ENCODE data around the gene NDUFAF2.
A peak's percentile ranks its signal among the peaks of the same experiment; 100 is the strongest.
"Not testable (repeated sequence)": the region's sequence is repeated elsewhere in the genome, so short reads cannot be mapped to it uniquely, and the experiment has no call there.

Gene NDUFAF2

DNA sequence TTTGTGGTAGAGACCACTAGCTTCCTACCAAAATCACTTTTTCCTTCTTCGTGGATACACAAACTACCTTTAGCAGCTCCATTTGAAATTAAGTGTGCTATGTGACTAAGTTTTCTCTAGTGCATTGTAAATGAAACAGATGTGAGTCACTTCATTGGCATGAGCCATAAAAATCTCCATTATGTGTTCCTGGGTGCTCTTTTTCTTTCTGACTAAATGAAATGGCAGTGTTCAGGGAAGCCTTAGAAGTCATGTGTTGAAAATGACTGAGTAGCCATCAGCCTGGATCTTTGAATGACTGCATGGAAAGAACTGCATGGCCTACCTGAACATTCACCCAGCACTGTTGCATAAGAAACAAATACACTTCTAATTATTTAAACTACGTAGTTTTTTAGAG is 107.9 kb downstream of the NDUFAF2 start:
- DNase-seq = peak; percentile 94

DNA sequence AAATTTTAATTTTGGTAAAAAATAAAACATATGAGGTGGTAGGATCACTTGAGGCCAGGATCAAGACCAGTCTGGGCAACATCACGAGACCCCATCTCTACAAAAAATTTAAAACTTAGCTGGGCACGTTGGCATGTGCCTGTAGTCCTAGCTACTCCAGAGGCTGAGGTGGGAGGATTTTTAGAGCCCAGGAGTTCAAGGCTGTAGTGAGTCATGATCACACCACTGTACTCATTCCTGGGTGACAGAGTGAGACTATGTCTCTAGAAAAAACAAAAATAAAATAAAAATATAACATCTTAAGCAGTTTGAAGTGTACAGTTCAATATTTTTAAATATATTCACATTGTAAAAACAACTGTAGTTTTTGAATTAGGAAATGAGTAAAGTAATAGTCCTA is 108.9 kb downstream of the NDUFAF2 start:
- DNase-seq = peak; percentile 32

DNA sequence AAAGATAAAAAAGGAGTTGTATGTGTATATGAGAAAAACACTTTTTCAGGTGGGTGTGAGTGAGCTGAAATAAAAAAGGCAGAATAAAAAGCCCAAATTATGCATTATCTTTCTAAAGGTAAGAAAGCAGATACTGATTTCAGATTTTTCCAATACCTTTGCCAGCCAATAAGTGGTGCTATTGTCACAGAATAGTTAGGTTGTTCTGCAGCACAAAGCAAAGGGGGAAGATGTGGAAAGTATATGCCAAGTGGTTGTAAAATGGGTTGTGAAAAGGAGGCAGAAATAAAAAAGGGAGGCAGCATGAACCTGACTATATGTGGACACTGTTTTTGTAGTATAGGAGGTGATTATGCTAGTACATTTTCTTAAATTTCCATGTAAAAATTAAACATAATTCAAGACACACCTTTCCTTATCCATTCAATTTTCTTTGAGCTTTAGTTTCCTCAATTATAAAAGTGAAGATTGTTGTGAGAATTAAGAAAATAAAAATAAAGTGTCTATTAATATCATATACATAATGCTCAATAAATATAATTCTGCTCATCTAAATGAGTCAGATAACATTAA is 110.5 kb downstream of the NDUFAF2 start:
- peak; percentile 52 for DNase-seq

DNA sequence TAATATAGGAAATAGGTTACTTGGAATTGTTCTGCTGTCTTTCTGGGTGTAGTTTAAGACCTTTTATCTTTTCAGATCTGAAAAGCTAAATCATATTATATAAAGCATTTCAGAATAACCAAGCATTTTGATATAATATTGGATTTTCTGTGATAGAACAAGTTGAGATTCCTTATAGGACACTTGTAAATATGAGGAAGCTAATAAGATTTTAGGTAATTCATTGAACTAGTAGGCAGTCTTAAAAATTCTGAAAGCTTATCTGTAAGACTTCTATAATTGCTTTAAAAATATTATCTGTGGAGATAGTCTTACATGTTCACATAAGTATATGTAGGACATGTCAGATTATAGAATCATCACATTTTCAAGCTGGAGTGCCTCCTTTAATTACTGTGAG is 114.5 kb downstream of the NDUFAF2 start:
- no peak for DNase-seq

DNA sequence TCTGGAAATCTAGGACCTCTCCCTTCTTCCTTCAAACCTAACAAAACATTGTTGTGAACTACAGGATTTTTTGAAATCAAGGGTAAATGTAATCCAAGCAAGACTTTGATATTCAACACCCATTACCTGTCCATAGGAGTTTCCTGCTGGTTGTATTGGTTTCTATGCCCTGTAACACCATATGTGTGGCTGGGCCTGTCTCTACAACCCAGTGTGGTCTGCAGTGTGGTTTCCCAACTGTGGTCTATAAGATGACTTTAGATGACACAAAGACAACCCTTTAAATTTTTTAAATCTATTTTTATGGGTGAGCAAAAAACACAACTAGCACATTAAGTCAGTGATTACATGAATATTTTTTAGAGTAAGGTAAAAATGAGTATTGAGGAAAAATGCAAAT is 124.1 kb downstream of the NDUFAF2 start:
- DNase-seq = no peak

DNA sequence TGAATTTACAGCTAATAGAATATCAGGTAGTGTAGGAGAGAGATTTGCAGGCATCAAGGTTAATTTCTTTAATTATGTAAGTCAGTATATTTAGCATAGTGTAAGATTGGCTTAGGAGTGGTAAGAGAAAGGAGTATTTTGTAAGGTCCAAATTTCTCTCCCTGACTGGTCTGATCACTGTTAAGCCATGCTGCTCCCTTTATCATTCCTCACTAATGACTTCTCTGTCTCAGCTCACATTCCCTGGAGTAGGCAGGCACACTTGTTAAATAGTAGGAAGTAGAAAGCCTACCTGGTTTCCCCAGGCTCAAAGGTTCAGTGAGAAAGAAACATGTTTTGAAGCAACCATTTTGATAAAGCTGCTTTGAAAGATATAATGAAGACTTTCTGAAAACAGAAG is 126.5 kb downstream of the NDUFAF2 start:
- DNase-seq = no peak

DNA sequence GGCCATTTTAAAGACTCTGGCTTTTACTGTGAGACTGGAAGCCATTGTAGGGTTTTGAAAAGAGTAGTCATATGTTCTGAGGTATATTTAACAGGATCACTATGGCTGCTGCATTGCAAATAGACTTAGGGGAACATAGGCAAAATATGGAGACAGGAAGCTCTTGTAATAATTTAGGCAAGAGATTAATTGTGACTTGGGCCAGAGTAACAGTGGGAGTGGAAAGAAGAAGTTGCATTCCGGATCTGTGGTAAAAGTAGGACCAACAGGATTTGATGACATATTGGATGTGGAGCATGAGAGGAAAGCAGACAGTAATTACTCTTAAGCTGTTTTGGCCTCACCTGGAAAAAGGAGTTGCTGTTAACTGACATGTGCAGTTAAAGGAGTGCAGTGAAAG is 131.6 kb downstream of the NDUFAF2 start:
- no peak for DNase-seq

DNA sequence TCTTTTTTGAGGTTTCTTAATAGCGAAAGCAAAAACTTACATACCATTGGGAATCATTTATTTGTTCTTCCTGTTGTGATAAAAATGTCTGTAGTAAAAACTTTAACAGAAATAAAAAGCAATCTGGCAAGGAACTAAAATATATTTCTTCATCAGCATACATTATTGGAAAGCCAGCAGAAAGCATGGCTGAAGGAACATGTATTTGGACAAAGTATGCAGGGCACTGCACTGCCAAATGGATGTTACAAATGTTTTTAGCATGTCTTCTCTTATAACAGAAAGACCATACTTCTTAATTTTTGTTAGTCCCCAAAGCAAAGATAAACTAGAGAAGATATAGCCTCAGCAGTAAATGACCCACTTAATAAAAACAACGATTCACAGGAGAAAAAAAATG is 136.7 kb downstream of the NDUFAF2 start:
- DNase-seq = no peak

DNA sequence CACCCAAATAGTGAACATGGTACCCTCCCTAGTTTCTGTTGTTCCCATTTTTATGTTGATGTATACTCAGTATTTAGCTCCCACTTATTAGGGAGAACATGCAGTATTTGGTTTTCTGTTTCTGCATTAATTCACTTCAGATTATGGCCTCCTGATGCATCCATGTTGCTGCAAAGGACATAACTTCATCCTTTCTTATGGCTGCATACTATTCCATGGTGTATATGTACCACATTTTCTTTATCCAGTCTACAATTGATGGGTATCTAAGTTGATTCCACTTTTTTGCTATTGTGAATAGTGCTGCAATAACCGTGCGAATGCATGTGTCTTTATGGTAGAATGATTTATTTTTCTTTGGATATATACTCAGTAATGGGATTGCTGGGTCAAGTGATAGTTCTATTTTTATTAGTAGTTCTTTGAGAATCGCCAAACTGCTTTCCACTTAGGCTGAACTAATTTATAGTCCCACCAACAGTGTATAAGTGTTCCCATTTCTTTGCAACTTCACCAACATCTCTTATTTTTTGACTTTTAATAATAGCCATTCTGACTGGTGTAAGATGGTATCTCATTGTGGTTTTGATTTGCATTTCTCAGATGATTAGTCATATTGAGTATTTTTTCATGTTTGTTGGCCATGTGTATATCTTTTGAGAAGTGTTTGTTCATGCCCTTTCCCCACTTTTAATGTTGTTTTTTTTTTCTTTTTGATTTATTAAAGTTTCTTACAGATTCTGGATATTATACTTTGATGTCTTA is 137.7 kb downstream of the NDUFAF2 start:
- peak; percentile 18 for DNase-seq

DNA sequence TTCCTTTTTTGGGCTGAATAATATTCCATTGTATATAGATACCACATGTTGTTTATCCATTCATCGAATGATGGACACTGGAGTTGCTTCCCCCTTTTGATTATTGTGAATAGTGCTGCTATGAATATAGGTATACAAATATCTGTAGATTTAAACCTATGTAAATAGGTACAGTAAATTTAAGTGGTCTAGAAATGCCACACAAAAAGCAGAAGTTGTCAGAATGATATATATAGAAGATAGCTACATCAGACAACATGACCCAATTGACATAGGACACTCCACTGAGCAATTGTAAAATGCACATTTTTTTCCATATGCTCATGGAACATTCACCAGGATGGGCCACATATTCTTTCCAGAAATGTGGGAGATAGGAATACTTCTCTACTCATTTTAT is 139.7 kb downstream of the NDUFAF2 start:
- DNase-seq = no peak

DNA sequence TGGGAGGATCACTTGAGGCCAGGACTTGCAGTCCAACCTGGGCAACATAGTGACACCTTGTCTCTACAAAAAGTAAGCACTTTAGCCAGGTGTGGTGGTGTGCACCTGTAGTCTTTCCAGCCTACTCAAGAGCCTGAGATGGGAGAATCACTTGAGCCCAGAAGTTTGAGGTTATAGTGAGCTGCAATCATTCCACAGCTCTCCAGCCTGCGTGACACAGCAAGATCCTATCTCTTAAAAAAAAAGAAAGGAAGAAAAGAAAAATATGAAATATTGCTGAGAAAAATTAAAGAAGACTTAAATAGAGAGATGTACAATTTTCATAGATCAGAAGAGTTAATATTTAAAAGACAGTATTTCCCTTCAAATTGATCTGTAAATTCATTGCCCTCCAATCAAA is 140.9 kb downstream of the NDUFAF2 start:
- DNase-seq = no peak

DNA sequence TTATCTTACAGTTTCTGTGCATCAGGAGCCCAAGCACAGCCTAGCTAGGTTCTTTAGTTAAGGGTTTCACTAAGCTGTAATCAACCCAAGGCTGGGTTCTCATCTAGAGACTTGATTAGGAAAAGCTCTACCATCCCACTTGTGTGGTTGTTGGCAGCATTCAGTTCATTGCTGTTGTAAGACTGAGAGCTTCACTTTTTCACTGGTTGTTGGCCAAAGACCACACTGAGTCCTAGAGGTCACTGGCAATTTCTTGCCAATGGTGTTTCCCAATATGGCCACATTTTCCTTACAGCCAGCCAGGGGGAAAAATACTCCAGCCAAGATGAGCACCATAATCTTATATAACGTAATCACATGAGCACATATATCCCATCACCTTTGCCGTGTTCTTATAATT is 142.9 kb downstream of the NDUFAF2 start:
- no peak for DNase-seq

DNA sequence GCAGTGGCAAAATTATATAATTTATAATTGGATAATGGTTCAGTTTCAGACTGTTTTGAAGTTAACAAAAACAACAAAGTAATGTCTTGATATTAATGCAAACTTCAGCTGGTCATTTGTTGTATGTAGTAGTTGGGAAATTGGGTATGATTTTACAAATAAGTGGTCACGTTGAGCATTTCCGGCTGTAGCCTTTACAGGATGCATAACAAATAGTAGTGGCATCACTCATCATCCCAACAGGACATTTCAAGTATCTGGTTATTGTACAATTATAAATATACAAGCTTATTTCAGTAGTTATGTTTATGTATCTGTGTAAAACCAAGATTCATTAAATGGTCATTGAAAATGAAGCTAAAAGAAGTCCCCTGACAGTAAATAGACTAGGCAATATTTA is 144.3 kb downstream of the NDUFAF2 start:
- DNase-seq = no peak

DNA sequence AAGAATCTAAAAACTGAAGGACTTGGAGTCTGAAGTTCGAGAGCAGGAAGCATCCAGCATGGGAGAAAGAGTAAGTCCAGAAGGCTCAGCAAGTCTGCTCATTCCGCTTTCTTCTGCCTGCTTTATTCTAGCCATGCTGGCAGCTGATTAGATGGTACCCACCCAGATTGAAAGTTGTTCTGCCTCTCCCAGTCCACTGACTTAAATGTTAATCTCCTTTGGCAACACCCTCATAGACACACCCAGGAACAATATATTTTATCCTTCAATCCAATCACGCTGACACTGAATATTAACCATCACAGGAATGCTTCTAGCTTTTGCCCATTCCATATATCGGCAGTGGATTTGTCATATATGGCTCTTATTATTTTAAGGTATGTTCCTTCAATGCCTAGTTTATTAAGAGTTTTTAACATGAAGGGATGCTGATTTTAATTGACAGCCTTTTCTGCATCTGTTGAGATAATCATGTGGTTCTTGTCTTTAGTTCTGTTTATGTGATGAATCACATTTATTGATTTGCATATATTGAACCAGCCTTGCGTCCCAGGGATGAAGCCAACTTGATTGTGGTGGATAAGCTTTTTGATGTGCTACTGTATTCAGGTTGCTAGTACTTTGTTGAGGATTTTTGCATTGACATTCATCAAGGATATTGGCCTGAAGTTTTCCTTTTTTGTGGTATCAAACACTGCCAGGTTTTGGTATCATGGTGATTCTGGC is 148.2 kb downstream of the NDUFAF2 start:
- not testable (repeated sequence) for DNase-seq

DNA sequence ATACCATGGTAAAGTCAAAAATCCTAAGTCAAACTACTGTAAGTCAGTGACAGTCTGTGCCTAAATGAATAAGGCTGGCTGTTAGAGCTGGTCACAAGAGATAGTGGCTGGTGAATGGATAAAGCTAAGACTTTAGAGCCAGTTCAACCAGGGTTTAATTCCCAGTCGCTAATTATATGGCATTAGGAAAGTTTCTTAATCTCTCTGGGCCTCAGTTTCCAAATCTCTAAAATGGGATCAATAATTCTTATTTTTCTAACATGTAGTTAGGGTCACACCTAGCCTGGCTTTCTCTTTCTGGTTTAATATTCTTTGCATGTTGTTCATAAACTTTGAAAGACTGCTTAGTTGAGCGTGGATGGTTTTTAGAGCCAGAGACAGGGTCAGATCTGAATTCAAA is 152.5 kb downstream of the NDUFAF2 start:
- no peak for DNase-seq

DNA sequence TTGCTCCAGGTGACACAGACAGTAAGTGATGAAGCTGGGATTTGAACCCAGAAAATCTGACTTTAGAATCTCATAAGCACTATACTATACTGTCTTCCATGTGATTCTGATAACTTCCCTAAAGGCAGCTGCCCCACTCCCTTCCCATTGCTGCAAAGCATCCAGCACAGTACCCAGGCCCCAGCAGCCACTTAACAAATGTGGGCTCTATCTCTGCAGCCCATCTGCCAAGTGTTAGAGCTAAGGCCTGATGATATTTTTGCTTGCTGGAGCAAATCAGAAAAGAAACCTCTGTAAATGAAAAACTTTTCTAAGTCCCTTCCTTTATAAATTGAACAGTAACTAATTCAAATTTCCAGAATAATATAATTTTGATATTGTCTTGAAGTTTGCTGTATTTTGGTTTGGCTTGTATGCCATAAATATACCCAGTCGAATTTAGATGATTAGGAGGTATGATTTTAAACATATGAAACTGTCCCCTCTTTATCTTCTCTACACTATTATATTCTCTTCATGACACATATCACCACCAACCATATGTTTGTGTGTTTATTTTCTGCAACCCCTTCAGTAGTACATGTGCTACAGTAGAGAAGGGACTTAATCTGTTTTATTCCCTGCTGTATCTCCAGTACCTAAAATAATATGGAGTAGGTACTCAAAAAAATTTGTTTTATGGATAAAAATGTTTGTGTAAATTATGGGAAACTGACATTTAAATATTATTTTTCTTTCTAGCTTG is 153.4 kb downstream of the NDUFAF2 start:
- no peak for DNase-seq

DNA sequence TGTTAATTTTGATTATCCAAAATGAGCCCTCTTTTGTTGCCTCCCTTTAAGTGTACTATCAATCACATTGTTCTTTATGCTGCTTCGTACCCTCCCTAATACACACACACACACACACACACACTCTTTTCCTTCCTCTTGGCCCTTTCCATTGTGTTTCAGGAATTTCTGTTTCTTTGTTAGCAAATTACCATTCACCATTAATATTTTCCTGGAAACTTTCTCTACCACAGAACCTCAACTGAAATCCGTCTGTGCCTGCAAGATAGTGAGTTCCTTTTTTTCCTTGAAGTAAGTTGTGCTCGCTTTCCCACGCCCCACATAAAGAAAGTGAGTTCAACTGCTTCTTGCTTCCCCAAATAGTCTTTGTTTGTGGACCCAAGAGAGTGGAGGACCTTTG is 155.4 kb downstream of the NDUFAF2 start:
- DNase-seq = no peak

DNA sequence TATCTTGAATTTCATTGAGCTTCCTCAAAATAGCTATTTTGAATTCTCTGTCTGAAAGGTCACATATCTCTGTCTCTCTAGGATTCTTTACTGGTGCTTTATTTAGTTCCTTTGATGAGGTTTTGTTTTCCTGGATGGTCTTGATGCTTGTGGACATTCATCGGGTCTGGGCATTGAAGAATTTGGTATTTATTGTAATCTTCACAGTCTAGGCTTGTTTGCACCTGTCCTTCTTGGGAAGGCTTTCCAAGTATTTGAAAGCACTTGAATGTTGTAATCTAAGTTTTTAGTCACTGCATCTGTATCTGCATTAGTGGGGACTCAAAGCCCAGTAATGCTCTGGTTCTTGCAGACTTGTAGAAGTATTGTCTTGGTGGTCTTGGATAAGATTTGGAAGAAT is 169.4 kb downstream of the NDUFAF2 start:
- DNase-seq = no peak

DNA sequence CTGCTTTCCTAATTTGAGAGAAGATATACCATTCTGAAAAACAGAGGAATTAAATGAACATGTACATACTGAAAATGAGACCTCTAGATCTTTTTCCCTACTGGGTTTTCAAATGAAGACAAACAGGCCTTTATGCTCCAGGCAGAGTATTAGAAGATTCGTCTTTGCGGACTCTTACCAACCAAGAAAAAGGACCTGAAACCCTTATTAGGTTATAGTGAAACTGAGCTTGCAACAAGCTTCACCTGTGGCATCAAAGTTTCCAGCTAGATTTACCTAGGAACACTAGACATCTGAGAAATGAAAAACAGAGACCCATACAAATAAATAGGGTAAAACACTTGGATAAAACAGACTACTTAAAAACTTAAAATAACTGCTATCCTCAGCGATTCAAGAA is 171.0 kb downstream of the NDUFAF2 start:
- DNase-seq = no peak

DNA sequence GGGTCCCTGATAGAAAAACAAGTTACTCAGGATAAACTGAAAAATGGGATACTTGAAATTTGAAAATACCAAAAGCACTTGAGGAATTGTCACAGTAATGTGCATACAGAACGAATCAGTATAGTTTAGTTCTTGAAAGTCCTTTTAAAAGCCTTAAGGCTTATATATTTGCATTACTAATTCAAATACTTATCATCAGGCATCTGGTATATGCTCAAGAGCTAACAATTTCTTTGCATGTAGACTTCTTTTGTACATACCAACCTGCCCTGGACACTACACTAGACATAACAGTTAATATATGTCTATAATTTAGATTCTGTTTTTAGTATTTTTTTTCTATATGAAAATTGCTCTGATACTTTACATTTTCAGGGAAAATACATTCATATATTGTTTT is 174.1 kb downstream of the NDUFAF2 start:
- DNase-seq = no peak

DNA sequence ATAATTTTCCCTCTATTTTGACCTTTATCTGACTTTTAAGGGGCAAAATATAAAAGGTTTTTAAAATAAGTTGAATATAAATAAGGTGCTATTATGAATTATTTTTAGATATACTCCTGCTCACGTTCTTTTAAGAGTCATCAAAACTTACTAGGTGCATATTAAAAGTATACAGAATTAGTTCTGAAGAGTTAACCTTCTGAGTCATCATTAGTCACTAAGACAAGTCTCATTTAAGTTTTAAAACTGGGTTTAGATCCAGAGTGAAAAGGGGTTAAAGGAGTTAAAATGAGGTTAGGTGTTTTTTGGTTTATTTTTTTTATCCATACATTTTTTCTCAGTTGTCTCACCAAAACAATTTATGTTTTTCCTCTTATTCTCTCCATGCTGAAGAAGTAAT is 175.5 kb downstream of the NDUFAF2 start:
- peak; percentile 21 for DNase-seq

DNA sequence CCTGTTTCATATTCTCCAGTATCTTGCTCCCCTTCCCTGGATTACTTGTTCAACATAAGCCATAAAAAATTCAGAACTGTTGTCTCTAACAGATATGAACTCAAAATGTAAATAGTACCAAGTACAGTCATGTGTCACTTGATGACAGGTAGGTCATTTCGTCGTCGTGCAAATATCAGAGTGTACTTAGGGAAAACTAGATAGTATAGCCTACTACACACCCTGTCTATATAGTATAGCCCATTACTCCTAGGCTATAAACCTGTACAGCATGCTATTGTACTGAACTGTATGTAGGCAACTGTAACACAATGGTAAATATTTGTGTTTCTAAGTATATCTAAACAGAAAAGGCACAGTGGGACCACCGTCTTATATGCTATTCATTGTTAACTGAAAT is 178.1 kb downstream of the NDUFAF2 start:
- no peak for DNase-seq

DNA sequence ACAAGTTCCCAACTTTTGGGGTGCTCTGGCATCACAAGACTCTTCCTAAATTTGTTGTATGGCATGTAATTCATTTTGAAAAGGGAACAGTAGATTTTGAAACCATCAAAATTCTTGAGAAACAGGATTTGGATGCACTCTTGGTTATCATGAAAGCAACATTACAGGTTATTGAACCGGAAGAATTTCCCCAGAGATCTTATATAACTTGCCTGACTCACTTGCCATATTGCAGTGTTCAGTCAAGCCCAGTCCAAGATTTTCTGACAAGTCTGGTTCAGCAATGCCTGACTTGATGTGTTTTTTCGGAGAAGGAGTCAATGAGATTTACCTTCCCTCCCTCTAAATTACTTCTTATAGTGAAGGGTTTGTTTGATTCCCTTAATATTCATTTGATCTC is 185.3 kb downstream of the NDUFAF2 start:
- DNase-seq = no peak

DNA sequence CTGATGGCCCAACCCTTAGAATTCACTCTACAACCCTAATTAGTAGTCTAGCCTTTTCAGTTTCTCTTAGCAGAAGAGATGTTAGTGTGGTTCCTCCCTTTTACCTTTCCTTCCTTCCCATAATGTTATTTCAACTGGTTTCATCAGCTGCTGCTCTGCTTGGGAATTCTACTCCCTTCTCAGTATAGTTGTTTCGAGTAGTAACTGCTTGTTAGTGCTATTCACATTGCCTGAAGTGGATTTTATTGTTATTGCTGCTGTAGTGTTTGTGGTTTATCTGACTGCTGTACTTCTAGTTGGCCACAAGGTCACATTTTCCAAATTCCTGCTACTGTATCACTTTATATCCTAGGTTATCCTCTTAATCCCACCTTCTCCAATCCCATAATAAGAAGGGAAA is 187.6 kb downstream of the NDUFAF2 start:
- peak; percentile 53 for DNase-seq

Measured in fibroblast of skin of right biceps (primary cell).